GM23248 (cell line): ENCODE measurements around the gene IQCM.

Experiments
- EZH2 ChIP-seq: fragments of 200-600 bp; sonication (generic); IDR thresholded peaks from 2 replicates; pipeline ENCODE4 v1.6.1; 2018; ENCODE audit warnings: antibody characterized with exemption, mild to moderate bottlenecking; ENCODE audit not compliant: insufficient read depth, poor library complexity, severe bottlenecking
- EZH2phosphoT487 ChIP-seq: fragments of 200-600 bp; sonication (generic); IDR thresholded peaks from 2 replicates; pipeline ENCODE4 v1.6.1; 2018; ENCODE audit warnings: antibody characterized with exemption, moderate library complexity, mild to moderate bottlenecking, low read depth; ENCODE audit not compliant: insufficient read depth

GRCh38 chr4:149513081-149513480 lies 302.6 kb downstream of the IQCM start:
- TF ChIP-seq EZH2, result no peak
- no peak for TF ChIP-seq EZH2phosphoT487
